GM19099 (cell line): ENCODE results near the gene DHX9.

Source experiments
- POLR2A ChIP-seq: IDR thresholded peaks from 3 replicates; pipeline ENCODE4 v1.6.1; 2011; ENCODE audit warnings: low read depth; ENCODE audit not compliant: insufficient read length; ENCODE audit errors: extremely low read depth

DHX9 gene

GRCh38 chr1:182861994-182862393 lies 22.8 kb downstream of the DHX9 start:
- no peak for TF ChIP-seq POLR2A

DNA sequence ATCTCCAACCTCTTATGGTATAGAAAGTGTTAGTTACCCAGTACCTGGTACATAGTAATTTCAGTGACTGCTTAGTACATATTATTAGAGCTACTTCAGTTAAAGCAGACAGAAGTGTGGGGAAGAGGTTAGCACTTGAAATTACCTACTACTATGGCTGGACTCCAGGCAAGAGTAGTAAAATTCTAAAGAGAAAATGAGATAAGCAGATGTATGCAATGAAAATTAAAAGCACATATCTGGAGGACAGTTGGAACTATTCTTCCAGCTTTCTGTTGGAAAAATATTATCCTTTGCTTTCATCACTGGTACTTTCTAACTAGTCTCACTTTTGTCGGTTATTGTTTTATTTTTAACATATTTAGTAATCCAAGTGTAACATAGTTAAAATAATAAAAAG lies 23.7 kb downstream of the DHX9 start:
- no peak for TF ChIP-seq POLR2A

- TF ChIP-seq POLR2A = no peak
Measured at GRCh38 chr1:182863940-182864339, 24.8 kb downstream of the DHX9 start.

GRCh38 chr1:182867861-182868260 lies 28.7 kb downstream of the DHX9 start:
- TF ChIP-seq POLR2A = no peak

DNA sequence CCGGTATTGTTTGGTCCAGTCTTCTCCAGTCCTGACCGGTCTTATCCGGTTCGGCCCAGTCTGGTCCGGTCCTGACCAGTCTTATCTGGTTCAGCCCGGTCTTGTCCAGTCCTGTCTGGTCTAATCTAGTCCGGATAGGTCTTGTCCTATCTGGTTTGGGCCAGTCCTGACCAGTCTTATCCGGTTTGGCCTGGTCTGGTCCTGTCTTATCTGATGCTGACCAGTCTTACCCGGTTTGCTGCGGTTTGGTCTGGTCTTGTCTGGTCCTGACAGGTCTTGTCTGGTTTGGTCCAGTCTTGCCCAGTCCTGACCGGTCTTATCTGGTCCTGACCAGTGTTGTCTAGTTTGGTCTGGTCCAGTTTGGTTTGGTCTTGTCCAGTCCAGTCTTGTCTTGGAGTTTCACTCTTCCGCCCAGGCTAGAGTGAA lies 30.1 kb downstream of the DHX9 start:
- no peak for TF ChIP-seq POLR2A

DNA sequence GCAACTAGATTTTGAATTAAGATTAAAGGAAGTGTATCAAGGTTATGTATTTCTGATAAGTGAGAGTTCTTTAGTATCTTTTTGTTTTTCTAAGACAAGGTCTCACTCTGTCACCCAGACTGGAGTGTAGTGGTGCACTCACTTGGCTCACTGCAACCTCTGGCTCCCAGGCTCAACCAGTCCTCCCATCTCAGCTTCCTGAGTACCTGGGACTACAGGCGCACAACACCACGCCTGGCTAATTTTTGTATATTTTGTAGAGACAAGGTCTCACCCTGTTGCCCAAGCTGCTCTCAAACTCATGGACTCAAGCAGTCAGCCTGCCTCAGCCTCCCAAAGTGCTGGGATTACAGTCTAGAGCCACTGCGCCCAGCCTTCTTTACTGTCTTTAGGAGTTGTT lies 33.7 kb downstream of the DHX9 start:
- no peak for TF ChIP-seq POLR2A

- no peak for TF ChIP-seq POLR2A
Measured at GRCh38 chr1:182875889-182876288, 36.7 kb downstream of the DHX9 start.

DNA sequence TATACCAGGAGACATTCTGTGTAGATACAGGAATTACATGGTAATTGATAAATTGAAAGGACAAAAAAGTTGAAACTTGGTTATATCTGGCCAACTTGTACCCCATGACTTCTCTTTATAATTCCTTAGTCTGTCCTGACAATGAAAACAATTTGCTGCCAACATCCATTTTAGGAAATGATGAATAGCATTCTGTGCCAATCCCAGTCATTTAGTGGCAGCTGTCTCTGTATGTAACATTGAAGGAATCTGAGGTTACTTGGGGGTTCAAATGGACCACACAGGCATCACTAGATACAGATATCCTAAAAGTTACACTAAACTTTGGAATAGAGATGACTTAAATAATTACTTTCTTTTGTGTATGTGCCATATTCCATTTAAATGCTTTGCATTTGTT lies 38.2 kb downstream of the DHX9 start:
- TF ChIP-seq POLR2A = no peak

GRCh38 chr1:182877842-182878241 lies 38.7 kb downstream of the DHX9 start:
- TF ChIP-seq POLR2A = no peak

DNA sequence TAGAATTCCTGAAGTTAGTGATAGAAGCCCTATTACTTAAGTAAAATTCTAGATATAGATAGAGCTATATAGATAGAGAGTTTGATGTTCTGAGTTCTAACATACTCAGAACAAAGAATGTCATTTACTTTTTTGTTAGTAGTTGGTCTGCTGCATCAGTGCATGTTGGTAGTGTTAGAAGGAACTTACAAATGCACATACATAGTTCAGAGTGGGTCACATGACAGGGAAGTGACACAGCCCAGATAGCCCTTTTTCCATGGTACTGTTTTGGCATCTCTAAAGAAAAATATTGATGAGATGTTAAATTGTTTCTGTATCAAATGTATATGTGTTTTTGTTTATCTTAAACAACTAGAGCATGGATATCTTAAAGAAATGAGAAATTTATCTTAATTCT lies 45.7 kb downstream of the DHX9 start:
- TF ChIP-seq POLR2A = no peak

GRCh38 chr1:182885591-182885990 lies 46.4 kb downstream of the DHX9 start:
- TF ChIP-seq POLR2A = no peak

DNA sequence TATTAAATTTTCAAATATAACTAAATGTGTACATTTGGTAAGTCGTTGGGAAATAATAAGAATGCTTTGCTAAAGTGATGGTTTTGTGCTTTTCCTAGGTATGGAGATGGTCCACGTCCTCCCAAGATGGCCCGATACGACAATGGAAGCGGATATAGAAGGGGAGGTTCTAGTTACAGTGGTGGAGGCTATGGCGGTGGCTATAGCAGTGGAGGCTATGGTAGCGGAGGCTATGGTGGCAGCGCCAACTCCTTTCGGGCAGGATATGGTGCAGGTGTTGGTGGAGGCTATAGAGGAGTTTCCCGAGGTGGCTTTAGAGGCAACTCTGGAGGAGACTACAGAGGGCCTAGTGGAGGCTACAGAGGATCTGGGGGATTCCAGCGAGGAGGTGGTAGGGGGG lies 47.8 kb downstream of the DHX9 start:
- TF ChIP-seq POLR2A = no peak

- TF ChIP-seq POLR2A = no peak
Measured at GRCh38 chr1:182888736-182889531, 49.8 kb downstream of the DHX9 start.

DNA sequence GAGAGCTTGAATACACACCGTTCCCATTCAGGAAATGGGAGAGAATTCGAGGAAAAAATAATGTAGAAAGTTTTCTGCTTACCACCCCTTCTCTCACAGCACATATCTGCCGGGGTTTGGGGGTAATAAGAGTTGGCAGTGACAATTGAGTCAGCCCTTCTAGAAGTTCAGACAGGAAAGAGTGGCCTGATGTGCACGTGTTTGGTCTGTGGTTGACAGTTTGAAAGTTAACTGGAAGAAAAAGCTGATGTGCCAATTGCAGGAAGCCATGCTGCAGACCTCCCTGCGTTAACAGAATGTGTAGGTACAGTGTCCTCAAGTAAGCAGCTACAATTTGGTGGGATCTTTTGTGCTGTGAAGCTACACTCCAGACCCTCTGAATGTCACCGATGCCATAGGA lies 50.9 kb downstream of the DHX9 start:
- TF ChIP-seq POLR2A = no peak

- TF ChIP-seq POLR2A = no peak
Measured at GRCh38 chr1:182890927-182891610, 51.9 kb downstream of the DHX9 start.

- no peak for TF ChIP-seq POLR2A
Measured at GRCh38 chr1:182897696-182898095, 58.5 kb downstream of the DHX9 start.
